Activated T-cell treated with anti-CD3 and anti-CD28 coated beads for 1 hour (primary cell): ENCODE results near the gene EFCAB6.

Source experiments
- DNase-seq: peaks from one replicate; pipeline ENCODE4 v3.0.0-alpha.2; 2020; ENCODE audit warnings: low read depth

The EFCAB6 gene

GRCh38 chr22:43747877-43748276 is 64.2 kb downstream of the EFCAB6 start:
- no peak for DNase-seq

- no peak for DNase-seq
Observed at GRCh38 chr22:43747058-43747457, 65.0 kb downstream of the EFCAB6 start.

GRCh38 chr22:43745783-43746356 is 66.2 kb downstream of the EFCAB6 start:
- DNase-seq = no peak

DNA sequence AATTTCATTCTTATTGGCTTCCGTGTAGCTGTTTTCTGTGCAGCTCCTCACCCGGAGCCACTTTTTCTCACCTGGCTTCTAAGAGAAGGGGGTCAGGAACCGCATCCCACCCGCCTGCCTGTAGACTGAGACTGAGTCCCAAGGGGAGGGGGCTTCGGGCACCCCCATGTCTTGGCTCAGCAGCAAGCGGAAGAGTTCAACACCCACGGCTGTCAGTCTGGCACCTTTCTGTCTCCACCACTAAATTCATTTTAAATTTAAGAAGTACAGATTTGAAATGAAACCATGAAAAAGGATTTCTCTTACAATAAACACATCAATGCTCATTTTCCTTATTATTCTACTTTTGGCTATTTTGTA is 66.7 kb downstream of the EFCAB6 start:
- no peak for DNase-seq

DNA sequence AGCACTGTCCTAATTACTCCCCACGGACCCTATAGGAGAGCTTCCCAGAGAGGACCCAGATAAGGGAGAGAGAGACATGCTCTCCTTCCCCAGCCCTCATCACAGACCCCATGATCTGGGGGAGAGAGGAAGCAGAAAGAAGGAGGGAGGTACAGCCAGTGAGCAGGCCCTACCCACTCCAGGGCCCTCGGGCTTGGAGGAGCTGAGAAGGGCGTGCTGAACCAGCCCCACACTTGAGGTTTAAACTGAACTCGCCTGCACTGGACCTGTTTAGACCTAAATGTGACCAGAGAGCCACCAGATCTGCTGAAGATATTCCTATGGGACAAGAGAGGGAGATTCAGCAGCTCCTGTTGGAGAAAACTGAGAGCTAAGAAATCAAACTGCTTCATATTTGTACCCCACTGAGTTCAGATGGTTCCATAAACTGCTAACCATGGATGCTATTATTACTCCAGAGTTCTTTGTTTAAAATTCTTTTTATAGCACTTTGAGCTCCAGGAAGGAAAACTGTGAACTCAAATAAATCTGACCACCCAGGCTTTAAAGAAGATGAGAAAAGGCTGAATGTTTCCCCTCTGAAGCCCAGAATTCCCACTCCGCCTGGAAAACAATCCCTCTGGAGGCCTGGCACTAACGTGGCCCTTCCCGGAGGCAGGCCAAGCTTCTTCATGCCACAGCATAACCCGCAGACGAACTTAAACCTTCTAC is 67.2 kb downstream of the EFCAB6 start:
- DNase-seq = no peak

DNA sequence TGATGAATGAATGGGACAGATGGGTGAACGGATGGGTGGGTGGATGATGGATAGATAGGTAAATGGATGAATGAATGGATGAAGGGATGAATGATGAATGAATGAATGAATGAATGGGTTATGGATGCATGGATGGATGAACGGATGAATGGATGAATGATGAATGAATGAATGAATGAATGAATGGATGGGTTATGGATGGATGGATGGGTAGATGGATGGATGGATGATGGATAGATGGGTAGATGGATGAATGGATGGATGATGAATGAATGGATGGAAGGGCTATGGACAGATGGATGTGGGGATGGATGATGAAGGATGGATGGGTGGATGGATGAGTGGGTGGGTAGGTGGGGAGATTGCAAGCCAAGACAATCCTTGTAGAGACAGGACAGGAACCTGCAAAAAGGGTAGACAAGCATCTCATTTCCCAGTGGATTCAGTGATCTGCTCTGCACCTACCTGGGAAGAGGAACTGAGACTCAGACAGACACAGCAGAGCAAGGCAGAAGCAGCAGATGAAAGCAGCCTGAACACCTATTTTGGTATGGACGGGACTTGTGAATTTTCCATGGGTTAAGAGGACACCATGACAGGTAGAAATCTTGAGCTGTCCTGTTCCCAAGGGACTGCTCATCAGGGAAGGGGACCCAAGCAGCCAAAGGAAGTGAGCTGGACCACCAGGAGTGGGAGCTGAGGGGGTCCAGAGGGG is 68.0 kb downstream of the EFCAB6 start:
- DNase-seq = no peak

GRCh38 chr22:43743131-43743530 is 69.0 kb downstream of the EFCAB6 start:
- no peak for DNase-seq

DNA sequence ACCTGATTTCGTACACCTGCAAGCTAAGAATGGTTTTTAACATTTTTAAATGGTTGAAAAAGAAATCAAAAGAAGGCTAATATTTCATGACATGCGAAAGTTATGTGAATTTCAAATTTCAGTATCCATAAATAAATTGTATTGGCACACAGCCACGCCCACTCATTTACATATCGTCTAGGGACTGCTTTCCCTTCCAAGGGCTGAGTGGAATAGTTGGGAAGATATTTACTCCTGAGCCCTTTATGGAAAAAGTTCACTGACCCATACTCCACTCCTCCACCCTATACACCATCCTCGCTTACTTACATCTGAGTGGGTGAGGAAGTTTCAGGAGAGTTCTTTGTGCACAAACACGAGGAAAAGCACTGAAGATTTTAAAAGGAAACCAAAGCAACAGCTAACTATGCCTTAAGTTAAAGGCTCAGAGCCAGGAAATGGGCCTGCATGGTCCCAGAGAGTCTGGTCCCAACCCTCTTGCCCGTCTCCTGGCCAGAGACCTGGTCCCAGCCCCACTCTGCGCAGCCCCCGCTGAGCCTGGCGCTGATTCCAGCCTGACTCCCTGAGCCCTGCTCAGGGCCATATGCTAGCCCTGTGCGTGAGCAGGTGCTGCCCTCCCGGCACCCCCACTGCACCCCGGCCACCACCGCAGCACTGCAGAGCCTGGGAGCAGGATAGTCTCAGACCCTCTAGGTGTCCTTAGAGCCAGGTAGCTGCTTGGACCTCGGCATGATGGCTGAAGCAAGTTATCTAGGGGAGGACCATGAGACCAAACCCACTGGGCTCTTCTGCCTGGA is 69.8 kb downstream of the EFCAB6 start:
- no peak for DNase-seq

GRCh38 chr22:43740587-43741270 is 71.4 kb downstream of the EFCAB6 start:
- DNase-seq = no peak

DNA sequence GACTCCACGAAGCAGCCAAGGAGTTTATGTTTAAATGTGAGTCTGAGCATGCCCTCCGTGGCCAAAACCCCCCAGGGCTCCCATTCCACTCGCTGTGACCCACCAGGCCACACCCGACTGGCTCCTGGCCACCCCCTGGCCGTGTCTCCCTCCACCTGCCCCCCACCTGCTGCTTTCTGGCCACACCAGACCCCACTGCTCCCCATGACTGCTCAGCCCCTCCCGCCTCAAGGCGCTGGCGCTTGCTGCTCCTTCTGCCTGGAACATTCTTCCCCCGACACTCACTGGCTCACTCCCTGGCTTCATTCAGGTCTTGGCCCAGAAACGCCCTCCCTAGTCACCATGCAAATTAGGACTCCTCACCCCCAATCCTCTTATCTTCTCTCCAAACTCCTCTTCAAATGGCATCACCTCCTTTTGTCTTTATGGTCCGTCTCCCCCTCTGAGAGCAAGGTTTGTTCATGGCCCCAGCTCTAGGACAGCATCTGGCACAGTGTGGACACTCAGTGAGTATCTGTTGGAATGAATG is 72.2 kb downstream of the EFCAB6 start:
- no peak for DNase-seq

DNA sequence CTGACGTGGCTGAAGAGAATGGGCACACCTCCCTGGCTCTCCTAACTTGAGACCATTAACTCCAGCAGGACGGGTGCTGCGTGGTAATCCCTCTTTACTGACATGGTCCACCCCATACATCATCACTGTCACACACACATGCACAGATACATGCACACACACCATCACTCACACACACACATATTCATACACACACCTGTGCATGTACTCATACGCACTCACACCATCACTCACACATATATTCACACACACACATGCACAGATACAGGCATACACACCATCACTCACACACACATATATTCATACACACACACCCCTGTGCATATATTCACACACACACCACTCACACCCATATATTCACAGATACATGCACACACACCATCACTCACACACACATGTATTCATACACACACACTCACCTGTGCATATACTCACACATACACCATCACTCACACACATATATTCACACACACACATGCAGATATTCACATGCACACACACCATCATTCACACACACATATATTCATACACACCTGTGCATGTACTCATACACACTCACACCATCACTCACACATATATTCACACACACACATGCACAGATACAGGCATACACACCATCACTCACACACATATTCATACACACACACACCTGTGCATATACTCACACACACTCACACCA is 74.8 kb downstream of the EFCAB6 start:
- DNase-seq = no peak

DNA sequence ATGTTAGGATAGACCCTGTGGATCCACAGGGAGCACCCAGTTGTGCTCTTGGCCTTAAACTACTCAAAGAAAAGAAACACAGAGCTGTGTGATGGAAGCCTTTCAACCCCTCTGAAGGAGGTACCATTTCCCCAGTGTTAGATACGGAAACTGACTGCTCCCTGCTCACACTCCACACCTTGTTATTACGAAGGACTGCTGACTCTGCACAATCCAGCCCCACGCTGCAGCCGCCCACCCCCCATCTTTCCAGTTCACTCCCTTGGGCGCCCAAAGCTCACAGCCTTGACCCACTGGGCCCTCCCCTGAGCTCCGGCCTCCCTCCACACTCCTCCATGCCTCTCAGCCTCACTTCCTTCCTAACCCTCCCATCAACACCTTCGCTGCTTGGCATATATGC is 75.5 kb downstream of the EFCAB6 start:
- no peak for DNase-seq

DNA sequence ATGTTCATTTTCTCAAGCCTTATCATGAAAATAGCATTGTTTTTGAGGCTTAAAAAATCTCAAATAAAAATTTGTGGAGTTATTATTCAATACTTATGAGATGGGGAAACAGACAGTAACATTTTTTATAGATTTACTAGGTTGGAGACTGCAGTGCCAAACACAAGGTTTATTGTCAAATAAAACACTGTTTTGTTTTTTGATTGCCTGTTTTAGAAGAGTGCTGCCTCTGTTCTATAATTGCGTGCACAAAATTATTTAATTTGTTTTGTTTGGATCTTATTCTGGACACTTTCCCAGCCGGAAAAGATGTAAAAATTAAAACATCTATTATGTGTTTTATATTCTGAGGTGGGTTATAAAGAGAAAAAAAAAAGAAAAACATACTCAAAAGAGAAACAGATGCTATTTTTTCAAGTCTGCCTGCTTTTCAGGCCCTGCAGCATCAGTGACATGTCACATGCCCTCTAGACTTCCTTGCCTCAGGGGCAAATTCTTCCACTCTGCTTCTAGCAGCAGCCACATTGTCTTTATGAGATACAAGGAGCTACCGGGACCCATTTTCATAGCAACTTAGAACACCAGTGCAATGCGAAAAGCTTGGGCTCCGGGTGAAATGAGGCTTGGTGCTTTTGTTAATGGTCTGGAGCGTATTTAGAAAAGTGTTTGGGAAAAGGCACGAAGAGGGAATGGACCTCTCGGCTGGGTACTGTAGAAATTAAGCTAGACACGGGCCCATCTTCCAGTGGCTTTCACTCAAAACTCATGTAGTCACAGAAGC is 77.5 kb downstream of the EFCAB6 start:
- no peak for DNase-seq

GRCh38 chr22:43733138-43733537 is 79.0 kb downstream of the EFCAB6 start:
- no peak for DNase-seq

DNA sequence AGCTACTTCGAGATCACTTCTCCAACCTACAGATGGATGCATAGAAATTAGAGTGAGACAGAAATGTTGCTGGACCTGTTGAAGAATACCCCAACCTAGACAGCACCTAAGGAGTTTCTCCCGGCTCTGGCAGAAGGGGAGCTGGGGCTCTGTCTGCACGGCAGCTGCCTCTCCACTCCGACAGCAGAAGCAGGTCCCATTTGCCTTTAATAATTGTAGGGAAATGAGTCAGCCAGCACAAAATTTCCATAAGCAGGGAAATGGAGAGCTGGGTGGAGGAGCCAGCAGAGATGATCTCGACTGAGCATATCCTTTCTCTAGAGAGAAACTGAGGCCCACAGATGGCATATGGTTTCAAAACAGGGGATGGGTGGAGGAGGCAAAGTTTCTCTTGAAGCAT is 80.1 kb downstream of the EFCAB6 start:
- no peak for DNase-seq

- no peak for DNase-seq
Observed at GRCh38 chr22:43726964-43727543, 85.1 kb downstream of the EFCAB6 start.

DNA sequence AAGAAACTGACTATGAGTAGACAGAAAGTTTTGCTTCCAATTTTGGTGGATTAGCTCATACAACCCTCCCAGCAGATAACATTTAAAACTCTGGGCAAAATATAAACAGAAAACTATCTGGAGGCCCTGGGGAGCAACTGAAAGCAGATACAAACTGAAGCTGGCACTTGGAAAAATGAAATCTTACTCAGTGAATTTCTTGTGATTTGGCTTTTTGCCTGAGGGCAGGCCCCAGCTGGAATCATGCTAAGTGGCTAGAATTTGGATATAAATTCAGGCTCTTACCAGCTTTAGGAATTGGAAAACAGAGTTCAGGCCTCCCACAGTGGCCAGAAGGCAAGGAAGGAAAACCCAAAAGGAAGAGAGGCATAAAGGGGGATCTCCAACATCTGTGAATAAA is 85.8 kb downstream of the EFCAB6 start:
- DNase-seq = no peak

GRCh38 chr22:43723816-43724215 is 88.3 kb downstream of the EFCAB6 start:
- DNase-seq = no peak

- no peak for DNase-seq
Observed at GRCh38 chr22:43722444-43722843, 89.7 kb downstream of the EFCAB6 start.

DNA sequence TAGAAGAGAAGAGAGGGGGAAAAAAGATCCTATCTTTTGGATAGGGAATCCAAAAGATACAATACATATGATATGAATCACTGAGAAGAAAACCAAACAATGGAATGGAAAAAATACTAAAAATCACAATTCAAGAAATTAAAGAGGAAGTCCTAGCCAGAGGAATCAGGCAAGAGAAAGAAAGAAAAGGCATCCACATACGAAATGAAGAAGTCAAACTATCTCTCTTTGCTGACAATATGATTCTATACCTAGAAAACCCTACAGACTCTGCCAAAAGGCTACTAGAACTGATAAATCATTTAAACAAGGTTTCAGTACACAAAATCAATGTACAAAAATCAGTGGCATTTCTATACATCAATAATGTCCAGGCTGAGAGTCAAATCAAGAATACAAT is 91.4 kb downstream of the EFCAB6 start:
- no peak for DNase-seq
